GM20431 (cell line): Measurements from ENCODE around the gene RTN1.

Source experiments
- in situ Hi-C: fragments of 300-500 bp; cut with MseI, MboI; formaldehyde crosslinking; loops from one replicate; pipeline ENCODE4 v1.15.0; 2020; ENCODE audit warnings: low sequenced_read_pairs; ENCODE audit not compliant: unreplicated experiment

The RTN1 gene

DNA sequence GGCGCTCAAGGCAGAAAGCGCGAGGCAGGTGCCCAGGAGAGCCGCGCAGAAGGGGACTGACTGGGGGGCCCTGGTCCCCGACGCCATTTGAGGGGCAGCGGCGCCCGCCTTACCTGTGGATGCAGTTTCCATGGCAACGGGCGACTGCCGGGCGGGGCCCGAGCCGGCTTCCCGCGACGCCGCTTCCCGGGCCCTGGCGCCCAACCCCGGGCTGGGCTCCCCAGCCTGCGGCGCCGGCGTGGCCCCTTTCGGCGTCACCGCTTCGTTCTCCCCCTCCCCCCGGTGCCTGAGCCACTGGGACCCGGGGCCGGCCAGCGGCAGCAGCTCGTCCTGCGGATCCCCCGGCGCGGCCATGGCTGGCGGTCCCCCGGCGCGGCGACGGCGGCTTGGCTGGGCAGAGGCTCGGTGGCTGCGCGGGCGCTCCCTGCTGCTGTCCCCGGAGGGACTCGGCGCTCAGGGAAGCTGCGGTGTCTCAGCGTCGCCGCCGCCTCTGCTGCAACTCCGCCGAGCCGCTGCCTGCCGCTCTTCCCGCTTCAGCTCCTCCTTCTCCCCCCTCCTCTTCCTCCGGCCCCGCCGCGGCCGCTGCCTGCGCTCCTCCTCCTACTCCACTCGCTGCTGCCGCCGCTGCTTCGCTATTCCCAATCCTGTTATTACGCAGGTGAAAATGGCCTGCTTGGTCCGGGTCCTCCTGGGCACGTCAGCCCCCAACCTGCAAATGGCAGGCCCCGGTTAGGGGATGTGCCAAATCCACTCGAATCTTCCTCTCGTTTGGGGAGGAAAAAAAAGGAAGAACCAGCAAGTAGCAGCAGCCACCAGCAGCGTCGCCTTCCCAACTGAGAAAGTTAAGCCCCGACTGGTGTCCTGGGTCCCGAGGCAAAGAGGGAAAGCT, at the start of gene RTN1:
Gene RTN1, minus strand, starts transcription at position 500 of the 889 bp plus-strand sequence. Its CDS starts 146 bp downstream, at position 354.
- in situ Hi-C loops, result no loop called here

DNA sequence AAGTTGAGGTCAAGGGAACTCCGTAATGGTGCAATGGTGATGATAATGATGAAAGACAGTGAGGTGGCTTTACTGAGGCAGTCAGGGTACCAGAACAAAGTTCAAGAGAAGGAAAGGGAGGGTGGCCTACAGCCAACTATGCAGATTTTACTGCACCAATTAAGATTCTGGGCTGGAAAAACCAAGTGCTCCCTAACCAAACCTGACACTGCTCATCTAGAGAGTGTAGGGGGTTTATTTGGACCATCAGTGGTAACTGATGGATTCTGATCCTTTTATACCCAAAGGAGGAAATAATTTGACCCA, 49.8 kb upstream of the RTN1 start:
- in situ Hi-C loops, result no loop called here

DNA sequence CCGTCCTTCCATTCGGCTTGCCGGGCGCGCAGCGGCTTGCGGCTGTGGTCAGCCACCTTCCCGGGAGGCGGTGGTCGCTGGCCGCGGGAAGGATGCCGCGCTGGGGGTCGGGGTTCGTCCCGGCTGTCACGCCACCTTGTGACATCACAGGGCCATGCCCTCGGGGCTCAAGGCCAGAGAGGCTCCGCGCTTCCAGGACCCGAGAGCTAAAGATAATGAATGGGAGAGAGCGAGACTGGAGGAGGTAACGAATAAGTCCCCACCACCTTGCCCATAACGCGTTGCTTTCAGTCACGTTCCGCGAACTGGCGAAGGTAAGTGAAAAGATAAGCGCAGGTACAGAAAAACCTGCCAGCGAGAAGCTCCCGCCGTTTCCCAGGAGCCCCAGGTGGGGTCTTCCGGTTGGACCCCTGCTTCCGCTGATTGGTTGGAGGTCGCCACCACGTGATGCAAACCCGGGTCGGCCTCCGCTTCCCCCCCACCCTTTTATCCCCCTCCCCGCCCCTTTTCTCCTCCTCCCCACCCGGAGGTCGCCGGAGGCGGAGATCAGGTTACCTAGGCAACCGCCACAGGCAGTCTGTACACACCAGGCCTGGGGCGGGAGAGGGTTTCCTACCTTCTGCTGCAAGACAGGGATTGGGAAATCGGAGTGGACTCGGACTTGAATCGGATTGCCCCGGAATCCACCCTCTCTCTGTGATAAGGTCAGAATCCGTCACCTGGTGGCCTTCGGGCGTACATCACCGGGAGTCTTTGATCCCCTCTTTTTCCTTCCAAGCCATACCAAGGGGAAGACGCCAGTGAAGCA, 49.2 kb upstream of the RTN1 start, which contains the start of gene LRRC9:
Gene LRRC9, plus strand, starts transcription at position 575 of the 808 bp plus-strand sequence.
- in situ Hi-C loops, result no loop called here

- in situ Hi-C loops, result no loop called here
Measured at GRCh38 chr14:59918824-59919569, 48.4 kb upstream of the RTN1 start.

- in situ Hi-C loops, result no loop called here
Measured at GRCh38 chr14:59913187-59913586, 42.6 kb upstream of the RTN1 start.

DNA sequence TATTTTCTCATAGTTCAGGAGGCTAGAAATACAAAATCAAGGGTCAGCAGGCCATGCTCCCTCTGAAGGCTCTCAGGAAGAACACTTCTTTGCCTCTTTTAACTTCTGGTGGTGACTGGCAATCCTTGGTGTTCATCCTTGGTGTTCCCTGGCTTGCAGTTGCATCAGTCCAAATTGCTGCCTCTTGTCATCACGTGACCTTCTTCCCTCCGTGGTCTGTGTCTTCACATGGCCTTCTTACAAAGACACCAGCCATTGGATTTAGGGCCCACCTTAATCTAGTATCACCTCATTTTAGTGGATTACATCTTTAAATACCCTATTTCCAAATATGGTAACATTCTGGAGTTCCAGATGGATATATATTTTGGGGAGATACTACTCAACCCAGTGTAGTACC, 41.9 kb upstream of the RTN1 start:
- in situ Hi-C loops, result no loop called here

DNA sequence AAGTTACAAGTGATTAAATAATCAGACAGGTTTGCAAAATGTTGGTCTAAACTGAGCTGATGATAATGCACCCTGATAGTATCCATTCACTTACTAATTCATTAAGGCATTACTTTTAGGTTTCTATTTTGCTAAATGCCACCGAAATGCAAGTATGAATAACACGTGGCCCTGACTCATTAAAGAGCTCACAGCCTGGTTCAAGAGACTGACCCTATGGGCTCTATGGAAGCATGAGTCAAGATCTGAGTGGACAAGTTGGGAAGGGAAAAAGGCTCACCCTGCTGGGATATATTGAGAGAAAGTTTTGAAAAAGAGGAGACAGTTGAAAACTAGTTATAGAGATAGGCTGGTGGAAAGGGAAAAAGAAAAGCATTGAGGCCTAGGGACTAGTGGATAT, 34.6 kb upstream of the RTN1 start:
- in situ Hi-C loops, result no loop called here

- in situ Hi-C loops, result no loop called here
Measured at GRCh38 chr14:59904184-59904583, 33.6 kb upstream of the RTN1 start.

- in situ Hi-C loops, result no loop called here
Measured at GRCh38 chr14:59900556-59900955, 30.0 kb upstream of the RTN1 start.

DNA sequence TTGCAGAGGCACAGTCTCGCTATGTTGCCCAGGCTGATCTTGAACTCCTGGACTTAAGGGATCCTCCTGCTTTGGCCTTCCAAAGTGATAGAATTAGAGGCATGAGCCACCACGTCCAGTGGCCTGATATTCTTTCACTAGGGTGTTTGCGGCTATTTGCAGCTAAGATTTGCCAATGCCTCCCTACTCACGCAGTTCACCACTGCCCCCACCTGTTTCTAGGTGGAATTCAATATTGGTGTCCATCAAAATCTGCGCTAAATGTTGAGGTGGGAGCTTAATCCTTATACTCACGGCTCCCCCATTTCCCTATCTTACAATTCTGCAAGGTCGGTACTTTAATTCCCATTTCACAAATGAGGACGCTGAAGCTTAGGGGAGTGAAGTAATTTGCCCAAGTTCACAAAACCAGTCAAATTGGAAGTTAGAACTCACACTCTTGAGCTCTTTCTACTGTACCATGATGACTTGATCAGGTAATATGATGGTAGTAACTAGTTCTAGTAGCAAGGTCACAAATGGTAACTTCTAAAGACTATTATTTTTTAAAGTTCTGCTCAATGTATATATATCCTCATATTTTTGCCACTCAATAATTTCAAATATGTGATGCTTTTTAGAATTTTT, 27.3 kb upstream of the RTN1 start:
- in situ Hi-C loops, result no loop called here

- in situ Hi-C loops, result no loop called here
Measured at GRCh38 chr14:59895721-59896120, 25.1 kb upstream of the RTN1 start.

DNA sequence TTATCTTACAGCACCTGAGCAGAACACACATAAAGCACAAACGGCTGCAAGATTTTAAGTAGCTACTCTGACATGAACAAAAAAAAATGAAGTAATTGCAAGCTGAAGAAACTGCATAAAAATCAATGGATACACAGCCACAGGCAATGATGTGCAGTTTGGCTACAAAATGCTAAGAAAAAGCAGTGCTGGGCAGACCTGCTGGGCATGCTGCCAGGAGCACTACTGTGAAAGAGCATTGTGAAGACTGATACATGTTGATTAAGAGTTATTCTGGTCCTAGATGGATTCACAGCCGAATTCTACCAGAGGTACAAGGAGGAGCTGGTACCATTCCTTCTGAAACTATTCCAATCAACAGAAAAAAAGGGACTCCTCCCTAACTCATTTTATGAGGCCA, 20.1 kb upstream of the RTN1 start:
- in situ Hi-C loops, result no loop called here

DNA sequence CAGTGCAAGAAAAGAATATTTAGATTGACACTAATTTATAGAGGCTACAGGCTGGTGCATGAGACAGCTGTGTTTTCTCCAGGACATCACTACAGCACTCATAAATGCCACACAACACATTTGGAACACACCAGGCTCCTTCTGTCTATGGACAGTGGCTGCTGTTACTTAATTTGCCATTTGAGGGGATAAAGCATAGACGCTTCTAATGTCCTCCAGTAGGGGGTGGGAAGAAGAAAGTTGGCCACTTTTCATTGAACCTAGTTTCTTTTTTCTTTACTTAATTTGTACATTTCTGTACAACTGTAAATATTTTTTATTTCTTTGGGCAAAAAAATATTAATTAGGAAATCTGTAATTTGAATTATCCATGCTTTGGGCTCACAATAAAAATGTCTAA, 12.4 kb upstream of the RTN1 start:
- in situ Hi-C loops, result no loop called here

DNA sequence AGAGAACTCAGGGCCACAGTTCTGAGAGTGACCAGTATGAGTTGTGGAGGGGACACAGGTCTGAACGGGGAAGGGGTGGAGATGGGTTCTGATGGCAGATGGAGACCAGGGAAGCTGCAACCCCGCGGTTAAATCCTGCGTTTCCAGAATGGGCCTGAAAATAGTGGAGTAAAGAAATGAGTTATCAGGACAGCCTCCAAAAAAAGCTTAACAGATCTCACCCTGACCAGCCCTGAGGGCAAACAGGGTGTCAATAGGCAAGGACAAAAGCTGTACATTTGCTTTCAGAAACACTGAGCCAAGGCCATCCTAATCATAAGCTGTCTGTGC, 555 bp upstream of the RTN1 start:
- in situ Hi-C loops, result no loop called here

- in situ Hi-C loops, result no loop called here
Measured at GRCh38 chr14:59869381-59870255, 958 bp downstream of the RTN1 start.

- in situ Hi-C loops, result no loop called here
Measured at GRCh38 chr14:59868021-59868420, 2.6 kb downstream of the RTN1 start.

DNA sequence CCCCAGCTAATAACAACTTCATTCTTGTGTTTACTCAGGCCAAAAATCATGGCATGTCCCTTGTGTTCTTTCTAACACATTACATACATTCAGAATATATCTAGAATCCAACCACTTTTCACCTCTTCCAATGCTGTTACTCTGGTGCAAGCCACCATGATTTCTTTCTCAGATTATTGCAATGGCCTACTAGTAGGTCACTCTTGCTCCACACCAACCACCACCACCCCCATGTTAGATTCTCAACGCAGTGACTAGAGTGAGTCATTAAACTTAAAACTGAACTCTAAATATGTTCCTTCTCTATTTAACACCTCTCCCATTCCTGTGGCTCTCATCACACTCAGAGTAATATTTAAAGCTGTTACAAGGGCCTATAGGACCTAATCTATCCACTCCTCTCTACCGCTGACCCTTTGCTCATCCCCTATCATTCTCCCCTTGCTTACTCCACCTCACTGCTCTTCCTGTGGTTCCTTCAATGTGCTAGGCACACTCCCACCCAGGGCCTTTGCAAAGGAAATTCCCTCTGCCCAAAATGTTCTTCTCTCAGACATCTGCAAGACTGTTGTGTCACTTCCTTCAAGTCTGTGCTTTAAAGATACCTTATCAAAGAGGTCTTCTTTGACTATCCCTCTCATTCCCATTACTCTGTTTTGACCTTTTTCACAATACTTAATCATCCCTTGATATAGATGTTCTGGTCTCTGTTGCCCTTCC, 6.6 kb downstream of the RTN1 start:
- in situ Hi-C loops, result no loop called here

DNA sequence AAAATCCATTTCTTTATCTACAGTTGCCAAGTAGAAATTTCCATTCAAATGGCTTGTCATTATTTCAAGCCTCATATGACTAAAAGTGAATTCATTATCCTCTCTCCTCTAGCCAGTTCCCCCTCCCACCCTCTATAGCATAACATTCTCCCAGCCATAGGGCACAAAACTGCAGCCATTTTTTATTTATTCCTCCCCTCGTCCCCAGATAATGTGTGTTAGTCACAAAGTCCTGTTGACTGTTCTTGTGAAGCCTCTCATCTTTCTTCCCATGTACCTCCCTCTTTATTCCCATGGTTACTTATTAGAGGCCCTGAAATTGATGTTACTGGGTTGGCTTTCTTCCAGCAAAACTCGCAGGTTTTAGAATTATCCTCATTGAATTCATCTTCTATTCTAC, 13.2 kb downstream of the RTN1 start:
- in situ Hi-C loops, result no loop called here

DNA sequence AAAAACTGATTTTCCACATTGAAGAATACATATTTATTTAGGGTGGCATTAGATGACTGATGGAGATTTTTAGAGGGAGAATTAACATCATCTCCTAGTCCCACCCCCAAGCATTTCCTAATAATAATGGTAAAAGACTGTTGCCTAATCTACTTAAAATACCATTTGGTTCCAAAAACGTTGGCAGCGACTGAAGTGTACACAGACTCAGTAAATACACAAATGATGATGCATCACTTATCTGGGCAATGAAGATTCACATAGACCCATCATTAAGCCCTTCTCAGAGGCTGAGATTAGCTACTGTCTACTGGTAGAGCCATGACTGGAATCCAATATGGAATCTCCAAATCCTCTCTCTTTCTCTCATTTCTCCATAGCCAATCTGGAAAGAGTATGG, 18.2 kb downstream of the RTN1 start:
- in situ Hi-C loops, result no loop called here
